NCI-H2227 (cell line): Measurements from ENCODE around the gene CES2.

ENCODE experiments used
- DNase-seq: peaks from one replicate; lab custom pipeline; 2025; ENCODE audit not compliant: unreplicated experiment; lab: John Stamatoyannopoulos, UW

CES2 gene

DNA sequence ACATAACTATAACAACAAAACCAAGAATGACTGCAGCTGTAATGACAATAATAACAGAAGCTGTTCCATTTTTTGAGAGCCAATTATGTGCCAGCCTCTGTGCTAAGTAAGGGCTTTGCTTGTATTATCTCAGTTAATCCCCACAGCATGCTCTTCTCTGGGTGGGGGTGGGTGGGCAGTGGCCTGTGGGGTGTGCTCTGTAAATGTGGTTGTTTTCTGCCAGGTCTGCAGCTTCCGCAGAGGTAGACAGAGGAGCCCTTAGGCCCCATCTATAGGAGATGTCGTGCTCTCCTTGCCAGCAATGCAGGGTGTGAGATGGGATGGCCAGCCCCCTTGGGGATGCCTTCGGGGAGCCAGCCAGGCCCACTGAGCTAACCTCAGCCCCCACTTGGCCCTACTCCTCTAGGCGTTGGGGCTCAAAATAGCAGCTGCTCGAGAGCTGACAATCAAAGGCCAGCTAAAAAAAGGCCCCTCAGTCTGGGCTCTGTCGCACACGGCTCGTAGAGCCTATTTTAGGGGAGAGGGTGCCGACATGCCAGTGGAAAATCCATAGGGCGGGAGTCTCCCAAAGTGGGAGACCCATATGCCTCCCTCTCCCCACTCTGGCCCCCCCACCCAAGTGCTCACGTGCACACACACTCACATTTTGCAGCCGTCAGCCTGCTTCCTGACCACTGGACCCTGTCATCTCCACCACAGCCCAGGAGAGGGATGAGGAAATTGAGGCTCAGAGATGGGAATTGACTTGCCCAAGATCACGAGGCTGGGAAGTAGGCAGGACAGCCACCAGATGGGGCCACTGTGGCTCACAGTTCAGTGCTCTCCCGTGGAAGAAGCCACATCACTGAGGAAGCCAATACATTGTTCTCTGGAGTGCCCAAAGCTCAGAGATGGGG is 32.4 kb upstream of the CES2 start:
- DNase-seq = no peak

DNA sequence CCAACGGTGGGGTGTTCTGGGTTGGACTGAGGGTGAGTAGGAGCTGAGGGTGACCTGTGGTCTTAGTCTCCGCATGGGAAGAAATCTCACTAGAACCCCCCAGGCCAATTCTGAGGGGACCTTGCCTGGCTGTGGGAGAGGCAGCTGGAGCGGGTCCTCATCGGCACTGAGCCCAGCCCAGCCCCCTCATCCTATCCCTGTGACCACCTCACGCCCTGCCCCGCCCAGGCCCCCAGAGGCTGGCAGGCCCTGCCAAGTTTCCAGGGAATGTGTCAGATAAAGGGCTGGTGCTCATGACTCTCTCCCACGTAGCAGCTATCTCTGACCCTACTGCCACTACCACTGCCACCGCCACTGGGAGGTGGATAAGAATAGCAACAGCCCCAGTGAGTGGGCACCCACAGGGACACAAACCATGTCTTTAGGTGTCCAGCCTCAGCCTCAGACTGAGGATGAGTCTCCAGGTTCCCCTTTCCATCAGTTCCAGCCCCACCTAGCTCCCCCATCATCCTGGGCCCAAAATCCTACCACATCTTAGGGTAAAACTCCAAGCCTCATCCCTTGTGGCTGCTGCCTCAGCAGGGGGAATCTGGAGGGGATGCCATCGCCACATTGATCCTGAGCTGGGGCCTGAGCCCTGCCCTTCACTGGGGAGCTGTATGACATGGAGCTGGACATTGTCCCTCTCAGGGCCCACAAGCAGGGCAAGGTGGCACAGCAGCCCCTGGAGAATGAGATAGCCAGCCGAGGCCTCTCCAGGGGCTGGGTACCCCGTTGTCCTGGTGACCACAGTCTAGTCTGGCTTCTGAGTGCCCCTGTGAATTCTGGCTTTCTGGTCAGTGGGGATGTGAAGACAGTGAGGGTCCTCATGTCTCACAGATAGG is 31.5 kb upstream of the CES2 start:
- no peak for DNase-seq

DNA sequence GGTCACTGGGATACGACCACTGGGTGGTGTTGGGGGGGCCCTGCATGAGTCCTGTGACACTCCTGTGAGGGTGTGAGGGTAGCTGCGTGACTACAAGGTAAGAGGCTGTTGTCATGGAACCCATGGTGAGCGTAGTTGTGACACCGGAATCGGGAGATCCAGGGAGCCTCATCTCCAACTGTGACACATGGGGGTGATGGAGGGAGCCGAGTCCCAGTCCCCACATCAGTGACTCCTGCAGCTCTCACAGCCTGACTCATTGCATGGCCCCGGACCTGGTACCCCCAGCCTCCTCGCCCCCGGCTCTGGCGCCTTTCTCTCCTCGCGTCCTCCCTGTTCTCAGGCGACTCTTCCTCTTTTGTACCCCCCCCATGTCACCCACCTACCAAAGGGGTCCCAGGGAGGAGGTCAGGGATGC is 30.9 kb upstream of the CES2 start:
- no peak for DNase-seq

DNA sequence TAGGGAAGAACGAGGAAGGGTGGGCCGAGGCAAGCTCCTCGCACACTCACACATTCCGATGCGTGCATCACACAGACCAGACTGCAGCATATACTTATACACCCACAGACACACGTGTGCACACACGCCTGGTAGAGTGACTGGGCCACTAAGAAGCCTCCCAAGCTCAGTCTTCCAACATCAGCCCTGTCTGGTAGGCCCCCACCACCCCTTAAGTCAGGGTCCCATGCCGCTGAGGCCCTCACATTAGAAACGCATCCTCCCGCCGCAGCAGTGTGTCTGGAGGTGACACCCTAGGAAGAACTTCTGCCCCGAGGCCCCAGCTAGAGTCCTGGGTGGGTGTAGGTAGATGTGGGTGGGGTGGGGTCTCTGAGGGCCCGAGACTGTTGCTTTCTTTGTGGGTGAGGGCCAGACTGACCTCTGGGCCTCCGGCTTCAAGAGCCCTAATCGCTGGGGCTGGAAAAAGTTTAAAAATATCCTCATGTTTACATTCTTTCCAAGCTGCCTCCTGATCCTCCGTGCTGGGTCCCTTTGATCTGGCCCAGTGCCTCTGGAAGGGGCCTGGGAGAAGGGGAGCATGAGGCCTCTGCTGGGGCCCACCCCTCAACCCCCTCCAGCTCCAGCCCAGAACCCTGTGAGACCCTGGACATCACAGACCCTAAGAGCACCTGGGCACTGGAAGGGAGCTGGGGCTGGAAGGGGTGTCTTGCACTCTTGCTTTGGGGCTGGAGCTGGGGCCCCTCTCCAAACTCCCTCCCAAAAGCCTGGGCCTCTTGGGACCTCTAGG is 30.3 kb upstream of the CES2 start:
- DNase-seq = no peak

DNA sequence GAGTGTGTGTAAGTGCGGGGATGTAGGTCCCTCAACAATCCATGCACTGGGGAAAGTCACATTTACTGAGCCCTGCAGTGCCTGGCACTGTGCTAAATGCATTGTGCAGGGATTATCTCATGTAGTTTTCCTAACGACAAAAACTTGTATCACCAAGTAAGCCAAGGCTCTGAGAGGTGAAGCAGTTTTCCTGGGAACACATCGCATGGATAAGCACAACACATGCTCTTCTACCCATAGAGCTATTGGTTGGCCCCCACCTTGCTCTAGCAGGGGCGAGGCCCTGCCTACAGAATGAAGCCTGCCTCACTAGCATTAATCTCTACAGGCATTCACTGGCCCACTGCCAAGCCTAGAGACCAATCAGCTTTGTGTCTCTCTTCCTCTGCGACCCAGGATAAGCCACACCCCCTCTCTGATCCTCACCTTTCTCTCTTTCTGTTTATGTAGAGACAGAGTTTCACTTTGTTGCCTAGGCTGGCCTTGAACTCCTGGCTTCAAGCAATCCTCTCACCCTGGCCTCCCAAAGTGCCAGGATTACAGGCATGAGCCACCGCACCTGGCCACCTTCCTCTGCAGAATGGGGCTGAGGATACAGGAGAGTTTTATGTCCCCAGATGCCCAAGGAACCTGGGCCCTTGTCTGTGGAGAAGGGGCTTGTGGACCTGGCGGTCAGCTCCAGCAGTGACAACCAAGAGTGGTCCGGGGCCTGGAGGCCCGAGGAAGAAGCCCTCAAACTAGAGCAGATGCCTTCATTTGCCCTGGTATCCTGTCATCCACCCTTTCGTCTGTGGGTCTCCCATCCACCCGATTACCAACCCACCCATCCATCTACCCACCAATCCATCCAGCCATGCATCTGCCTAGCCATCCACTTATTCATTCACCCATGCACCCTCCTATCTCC is 29.4 kb upstream of the CES2 start:
- peak; percentile 14 for DNase-seq

DNA sequence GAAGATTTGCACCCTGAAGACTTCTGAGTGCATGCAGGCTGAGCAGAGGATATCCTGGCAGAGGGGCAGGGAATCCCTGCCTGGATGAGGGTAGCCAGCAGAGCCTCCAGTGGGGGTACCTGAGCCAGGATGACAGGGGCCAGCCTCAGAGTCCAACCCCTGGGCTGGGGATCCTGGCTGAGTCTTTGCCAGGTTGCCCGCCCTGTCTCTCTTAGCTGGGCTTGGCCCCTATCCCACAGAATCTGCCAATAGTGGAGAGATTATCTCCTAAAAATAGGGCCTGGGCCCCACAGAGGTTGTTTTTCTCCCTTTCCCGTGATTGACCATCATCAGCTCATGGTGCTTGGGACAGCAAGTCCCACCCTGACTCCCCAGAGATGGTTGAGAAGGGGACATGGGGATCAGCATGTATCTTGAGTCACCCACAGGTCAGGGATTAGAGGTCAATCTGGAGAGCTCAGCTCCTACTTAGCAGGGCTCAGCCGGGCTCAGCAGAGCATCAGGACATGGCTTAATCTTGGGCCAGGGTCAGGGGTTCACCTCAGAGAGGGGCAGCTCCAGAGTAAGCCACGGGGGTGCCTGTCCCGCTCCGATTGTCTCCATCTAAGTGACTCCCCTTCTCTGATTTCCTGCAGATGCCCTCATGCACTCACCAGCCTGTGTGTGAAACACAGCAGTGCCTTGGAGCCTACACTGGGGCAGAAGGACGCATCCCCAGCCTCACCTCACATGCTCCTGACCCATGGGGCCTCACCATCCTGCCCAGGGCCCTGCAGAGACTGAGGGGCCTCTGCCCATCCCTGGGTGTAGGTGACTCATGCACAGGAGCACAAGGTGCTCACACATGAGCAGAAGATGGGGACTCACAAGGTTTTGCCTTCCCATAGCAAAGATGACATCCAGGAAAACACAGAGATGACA is 28.1 kb upstream of the CES2 start:
- DNase-seq = no peak

DNA sequence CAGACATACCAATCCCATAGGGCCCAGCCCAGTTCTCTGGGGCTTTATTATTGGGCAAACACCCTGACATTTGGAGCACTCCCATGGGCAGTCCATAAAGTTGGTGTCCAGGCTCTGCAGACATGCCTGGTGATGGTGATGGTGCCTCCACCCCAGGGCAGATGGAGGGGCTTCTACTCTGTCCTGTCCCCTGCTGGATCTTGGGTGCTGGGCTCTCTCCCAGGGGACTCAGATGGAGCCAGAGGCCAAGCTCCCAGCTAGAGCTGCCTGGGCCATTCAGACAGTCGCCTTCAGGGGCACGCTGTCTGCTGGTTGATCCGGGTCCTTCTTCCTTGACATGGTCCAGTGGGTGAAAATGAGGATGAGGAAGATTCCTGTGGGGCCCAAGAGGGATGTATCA is 27.2 kb upstream of the CES2 start:
- DNase-seq = no peak

DNA sequence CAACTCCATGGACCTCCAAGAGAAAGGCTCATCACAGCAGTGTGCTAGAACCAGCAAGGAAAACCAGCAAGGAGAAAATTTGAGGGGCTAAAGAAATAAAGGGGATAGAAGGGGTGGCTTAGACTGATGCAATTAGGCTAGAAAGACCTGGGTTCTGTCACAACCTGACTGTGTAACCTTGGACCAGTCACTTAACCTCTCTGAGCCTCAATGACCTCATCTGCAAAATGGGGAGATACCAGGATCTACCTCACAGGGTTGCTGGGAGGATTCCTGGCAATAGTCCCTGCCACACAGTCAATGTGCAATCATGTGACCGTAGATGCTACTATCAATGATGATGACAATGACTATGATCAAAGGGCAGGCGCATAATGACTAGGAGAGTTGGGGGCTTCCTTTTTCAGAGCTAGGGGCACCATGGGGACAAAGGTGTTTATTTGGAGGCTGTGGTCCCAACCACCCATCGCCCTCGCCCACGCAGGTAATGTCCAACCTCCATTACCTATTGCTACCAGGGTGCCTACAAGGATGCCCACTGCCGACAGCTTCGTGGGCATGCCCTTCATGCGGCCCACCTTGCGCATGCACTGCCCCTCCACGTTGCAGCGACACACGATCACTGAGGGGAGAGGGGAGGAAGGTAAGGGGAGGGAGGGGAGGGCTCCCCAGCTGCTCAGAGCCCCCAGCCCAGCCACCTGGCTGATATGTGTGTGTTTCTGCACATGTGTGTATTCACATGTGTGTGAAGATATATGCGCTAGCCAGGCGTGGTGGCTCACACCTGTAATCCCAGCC is 26.4 kb upstream of the CES2 start:
- no peak for DNase-seq

DNA sequence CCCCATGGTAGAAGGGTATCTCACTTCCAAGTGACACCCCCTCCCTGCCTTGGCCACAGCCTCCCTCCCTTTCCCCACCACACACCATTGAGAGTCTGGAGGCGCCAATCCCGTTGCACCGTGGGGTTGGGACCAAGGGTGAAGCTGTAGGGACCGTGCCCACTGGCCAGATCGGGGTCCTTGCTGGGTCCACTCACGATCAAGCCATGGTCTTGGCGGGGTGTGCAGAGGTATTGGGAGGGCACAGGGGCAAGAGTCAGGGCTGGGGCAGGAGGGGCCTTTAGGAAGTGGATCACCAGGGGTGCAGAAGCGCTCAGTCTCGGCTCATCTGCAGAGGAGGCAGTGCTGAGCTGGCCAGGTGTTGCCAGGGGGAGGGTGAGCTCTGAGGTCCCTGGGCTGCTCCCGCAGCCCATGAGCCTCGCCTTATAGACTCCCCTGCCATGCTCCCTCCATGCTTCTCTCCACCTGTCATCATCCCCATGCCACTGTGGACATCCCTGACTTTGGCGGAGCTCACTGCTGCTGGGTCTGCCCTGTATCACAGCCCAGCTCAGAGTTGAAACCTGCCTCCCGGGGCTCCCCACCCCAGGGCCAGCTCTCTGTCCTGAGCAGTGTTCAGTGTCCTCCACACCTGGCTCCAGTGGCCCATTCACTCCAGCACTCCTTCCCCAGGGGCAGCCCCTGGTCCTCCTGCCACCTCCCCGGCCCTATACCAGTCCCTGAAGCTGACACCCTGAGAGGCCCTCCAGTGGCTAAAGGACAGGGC is 25.0 kb upstream of the CES2 start:
- DNase-seq = no peak

DNA sequence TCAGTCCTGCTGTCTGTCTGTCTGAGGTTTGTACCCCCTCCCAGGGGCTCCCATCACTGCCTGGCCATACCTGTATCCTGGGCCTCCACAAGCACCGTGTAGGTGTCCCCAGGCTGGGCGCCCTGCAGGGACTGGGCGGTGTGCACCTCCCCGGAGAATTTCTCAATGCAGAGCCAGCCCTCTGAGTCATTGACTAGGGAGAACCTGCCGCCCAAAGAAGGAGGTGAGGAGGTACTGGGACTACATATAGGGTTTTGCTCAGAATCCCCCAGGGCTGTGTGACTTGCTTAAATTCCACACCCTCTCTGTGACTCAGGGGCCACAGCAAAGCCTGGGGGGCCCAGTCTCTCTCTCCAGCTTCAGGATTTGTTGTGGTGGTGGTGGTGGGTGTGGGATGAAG is 24.2 kb upstream of the CES2 start:
- no peak for DNase-seq

DNA sequence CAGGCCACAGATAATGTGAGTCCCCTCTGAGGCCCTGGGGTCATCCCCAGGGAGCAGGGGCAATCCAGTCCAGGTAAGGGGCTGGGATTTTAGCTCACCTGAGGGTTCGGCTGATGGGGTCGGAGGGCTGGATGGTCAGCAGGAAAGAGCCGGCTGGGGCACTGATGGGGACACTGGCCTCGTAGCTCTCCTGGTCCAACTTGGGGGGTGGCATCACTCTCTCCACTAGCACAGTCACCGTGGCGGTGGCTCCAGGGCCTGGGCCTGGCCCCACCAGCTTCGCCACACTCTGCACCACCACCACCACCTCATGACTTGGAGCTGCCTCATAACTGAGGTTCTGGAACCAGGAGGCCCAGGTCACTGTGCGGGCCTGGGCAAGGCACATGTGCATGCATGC is 23.5 kb upstream of the CES2 start:
- DNase-seq = no peak

DNA sequence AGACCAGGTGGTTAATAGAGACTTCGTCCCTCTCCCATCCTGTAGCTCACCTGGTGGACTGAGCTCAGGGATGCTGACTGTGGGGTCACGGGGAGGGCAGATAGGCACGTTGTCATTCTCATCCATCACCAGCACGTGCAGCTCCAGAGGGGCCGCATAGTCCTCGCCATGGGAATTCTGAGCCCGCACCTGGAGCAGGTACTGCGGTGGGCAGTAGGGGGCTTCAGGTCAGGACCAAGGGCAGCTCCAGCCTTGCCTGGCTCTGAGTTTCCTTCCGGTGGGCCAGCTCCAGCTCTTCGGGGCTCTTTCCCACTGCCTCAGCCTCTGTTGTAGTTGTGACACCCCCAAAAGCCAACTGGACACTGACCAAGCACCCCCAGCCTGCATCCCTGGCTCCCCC is 22.2 kb upstream of the CES2 start:
- no peak for DNase-seq

DNA sequence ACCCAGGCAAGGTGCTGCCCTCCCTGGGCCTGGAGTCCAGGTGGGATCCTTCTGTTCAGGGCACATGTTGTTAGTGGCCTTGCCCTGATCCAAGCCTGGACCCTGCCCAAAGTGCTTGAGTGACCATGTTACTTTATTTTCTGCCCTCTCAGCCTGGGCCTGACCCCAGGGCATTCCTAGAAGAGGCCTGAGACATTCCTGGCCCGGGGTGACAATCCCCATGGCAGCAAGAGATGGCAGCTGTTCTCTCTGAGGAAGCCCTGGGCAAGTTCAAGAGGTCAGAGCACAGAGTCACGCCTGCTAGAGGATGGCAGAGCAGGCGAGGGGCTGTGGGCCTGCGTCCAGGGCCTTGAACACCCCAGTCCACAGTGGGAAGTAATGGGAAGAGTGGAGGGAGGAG is 21.6 kb upstream of the CES2 start:
- DNase-seq = no peak

DNA sequence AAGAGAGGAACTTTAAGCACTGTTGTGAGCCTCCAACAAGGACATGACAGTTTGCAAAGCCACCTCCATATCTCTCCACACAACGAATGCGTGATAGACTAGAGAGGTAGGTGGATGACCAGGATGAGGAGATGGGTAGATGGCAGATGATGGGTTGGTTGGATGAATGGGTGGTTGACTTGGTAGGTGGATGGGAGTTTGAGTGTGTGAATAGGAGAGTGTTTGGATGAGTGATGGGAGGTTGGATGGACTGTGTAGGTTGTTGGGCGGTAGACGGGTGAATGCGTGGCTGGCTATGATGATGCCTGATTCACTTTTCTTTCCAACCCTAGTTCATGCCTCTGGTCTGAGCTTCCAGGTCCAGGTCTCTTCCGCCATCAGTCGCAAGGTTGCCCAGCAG is 20.8 kb upstream of the CES2 start:
- no peak for DNase-seq

DNA sequence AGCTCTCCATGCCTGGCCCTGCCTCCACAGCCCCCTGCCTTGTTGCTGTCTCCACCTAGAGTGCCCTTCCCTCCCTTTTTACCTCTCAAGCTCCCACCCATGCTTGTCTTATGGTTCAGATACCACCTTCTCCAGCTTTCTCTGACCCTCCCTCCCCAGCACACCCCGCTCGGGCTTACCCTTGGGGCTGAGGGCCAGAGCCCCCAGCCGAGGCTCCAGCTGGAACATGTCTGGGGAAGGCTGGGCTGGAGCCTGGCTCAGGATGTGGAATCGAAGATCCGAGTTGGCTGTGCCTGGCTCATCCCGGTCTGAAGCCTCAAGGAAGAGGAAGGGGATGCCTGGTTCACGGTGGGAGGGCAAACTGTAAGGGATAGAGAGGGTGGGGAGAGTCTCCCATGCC is 20.3 kb upstream of the CES2 start:
- no peak for DNase-seq

DNA sequence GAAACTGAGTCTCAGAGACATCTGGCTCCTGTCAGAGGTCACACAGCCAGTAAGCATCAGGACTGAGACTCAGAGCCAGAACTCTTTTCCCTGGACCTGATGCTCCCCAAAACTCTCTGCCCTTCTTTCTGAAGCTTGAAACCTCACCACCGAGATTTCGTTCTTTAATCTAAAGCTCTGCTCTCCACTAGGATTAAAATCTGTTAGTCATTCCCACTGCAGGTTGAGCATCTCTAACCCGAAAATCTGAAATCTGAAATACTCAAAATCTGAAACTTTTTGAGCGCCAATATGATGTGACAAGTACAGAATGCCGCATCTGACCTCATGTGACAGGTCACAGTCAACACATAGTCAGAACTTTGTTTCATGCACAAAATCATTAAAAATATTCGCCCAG is 18.8 kb upstream of the CES2 start:
- DNase-seq = no peak

DNA sequence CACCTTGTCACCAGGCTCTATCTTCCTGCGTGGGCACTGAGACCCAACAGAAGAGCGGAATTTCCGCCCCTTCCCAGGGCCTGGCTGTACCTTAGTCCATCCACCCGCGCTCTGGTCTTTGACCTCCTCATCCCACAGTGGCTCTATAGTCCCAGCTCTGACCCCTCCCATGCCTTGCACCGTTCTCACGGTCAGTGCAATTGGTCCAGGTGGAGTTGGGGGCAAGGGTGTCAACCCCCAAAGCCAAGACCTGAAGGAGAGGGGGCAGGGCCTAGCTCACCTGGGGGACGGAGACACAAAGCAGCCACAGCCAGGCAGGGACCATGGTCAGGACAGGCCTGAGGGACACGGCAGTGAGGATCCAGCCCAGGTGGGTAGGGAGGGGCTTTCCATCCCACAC is 17.6 kb upstream of the CES2 start:
- DNase-seq = no peak

DNA sequence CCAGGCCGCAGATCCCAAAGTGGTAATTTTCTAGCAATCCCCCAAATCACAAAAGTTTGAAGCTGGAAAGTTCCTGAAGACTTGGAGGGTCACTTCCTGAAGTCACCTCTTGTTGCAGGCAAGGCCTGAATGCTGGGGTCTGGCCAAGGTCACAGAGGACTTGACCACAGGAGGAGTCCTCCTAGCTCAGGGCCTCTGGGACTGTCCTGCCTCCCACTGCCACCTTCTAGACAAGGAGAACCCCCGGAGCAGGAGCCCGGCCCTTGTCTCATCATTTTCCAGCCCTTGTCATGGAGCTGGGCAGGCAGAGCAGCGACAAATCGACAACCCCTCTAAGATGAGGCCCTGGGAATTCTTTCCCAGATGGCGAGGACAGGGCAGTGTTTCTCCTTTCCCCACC is 17.0 kb upstream of the CES2 start:
- no peak for DNase-seq
